Daoy (cell line): Measurements from ENCODE around the gene CCDC68. TPM values are rescaled to one million over a fixed set of nuclear protein-coding genes. Genes with fewer than 3 reads are reported as not detected.
A peak's percentile ranks its signal among the peaks of the same experiment; 100 is the strongest.

Source experiments
- DNase-seq: peaks from one replicate; pipeline ENCODE4 v3.0.0-alpha.2; 2015; ENCODE audit warnings: low read depth
- total RNA-seq: library from RNA; depleted of rRNA; stranded (reverse); fragments of >200 nt; shearing (Covaris generic); gene quantifications from 2 replicates; pipeline ENCODE4 v1.2.3, GENCODE V29; 2014

Gene CCDC68
- total RNA-seq, 1 experiment from 2014 or later: 3.5 TPM

GRCh38 chr18:54961016-54961423 is 1.8 kb upstream of the CCDC68 start:
- no peak for DNase-seq

GRCh38 chr18:54960197-54960596 is 936 bp upstream of the CCDC68 start:
- DNase-seq: no peak

- DNase-seq: no peak
Observed at GRCh38 chr18:54957996-54958395, 1.3 kb downstream of the CCDC68 start.

- DNase-seq: no peak
Observed at GRCh38 chr18:54957296-54957832, 1.9 kb downstream of the CCDC68 start.

- no peak for DNase-seq
Observed at GRCh38 chr18:54956506-54956905, 2.8 kb downstream of the CCDC68 start.

GRCh38 chr18:54952026-54952425 is 7.2 kb downstream of the CCDC68 start:
- DNase-seq: no peak

GRCh38 chr18:54950221-54950620 is 9.0 kb downstream of the CCDC68 start:
- no peak for DNase-seq

GRCh38 chr18:54949588-54949987 is 9.7 kb downstream of the CCDC68 start:
- DNase-seq: no peak

- DNase-seq: no peak
Observed at GRCh38 chr18:54948350-54948837, 10.9 kb downstream of the CCDC68 start.

GRCh38 chr18:54947091-54947490 is 12.2 kb downstream of the CCDC68 start:
- DNase-seq: peak; percentile 11

GRCh38 chr18:54946149-54946581 is 13.1 kb downstream of the CCDC68 start:
- peak; percentile 14 for DNase-seq

- no peak for DNase-seq
Observed at GRCh38 chr18:54945576-54946125, 13.6 kb downstream of the CCDC68 start.

GRCh38 chr18:54942569-54942968 is 16.7 kb downstream of the CCDC68 start:
- DNase-seq: no peak

GRCh38 chr18:54942144-54942543 is 17.1 kb downstream of the CCDC68 start:
- DNase-seq: no peak

GRCh38 chr18:54939361-54939917 is 19.8 kb downstream of the CCDC68 start:
- no peak for DNase-seq

- no peak for DNase-seq
Observed at GRCh38 chr18:54938506-54938905, 20.8 kb downstream of the CCDC68 start.

- DNase-seq: no peak
Observed at GRCh38 chr18:54932472-54932871, 26.8 kb downstream of the CCDC68 start.

GRCh38 chr18:54931152-54931551 is 28.1 kb downstream of the CCDC68 start:
- DNase-seq: no peak

GRCh38 chr18:54928236-54928635 is 31.0 kb downstream of the CCDC68 start:
- no peak for DNase-seq

GRCh38 chr18:54926593-54927325 is 32.5 kb downstream of the CCDC68 start:
- no peak for DNase-seq

- DNase-seq: no peak
Observed at GRCh38 chr18:54924948-54925347, 34.3 kb downstream of the CCDC68 start.

GRCh38 chr18:54923339-54923956 is 35.8 kb downstream of the CCDC68 start:
- no peak for DNase-seq
